DND-41 (cell line): ENCODE measurements around the gene SGCG.

Experiments used
- EZH2 ChIP-seq: IDR thresholded peaks from 3 replicates; pipeline ENCODE4 v1.6.1; 2012; ENCODE audit warnings: borderline replicate concordance, low read depth, mild to moderate bottlenecking, moderate library complexity, low read length, inconsistent platforms; ENCODE audit not compliant: severe bottlenecking
- TF ChIP-seq, protein P1 (sequence below): IDR thresholded peaks from 2 replicates; pipeline ENCODE4 v1.5.1; 2012; ENCODE audit warnings: borderline replicate concordance, low read length, moderate library complexity, mild to moderate bottlenecking; ENCODE audit not compliant: poor library complexity, severe bottlenecking; ENCODE audit errors: extremely low read depth

DNA sequence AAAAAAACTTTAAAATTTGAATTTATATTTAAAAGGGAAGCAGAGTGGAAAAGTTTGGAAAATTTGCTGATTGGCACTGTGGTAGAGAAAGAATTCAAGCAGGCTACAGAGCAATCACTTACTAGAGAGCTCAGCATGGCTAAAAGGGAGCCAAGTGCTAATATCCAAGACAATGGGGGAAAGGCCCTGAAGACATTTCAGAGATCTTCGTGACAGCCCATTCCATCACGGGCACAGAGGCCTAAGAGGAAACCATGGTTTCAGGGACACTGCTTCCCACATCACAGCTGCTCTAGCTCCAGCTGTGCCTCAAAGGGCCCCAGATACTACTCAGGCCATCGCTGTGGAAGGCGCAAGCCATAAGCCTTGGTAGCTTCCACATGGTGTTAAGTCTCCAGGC is 73.7 kb downstream of the SGCG start:
- TF ChIP-seq, protein P1, sequence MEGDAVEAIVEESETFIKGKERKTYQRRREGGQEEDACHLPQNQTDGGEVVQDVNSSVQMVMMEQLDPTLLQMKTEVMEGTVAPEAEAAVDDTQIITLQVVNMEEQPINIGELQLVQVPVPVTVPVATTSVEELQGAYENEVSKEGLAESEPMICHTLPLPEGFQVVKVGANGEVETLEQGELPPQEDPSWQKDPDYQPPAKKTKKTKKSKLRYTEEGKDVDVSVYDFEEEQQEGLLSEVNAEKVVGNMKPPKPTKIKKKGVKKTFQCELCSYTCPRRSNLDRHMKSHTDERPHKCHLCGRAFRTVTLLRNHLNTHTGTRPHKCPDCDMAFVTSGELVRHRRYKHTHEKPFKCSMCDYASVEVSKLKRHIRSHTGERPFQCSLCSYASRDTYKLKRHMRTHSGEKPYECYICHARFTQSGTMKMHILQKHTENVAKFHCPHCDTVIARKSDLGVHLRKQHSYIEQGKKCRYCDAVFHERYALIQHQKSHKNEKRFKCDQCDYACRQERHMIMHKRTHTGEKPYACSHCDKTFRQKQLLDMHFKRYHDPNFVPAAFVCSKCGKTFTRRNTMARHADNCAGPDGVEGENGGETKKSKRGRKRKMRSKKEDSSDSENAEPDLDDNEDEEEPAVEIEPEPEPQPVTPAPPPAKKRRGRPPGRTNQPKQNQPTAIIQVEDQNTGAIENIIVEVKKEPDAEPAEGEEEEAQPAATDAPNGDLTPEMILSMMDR = no peak
- no peak for TF ChIP-seq EZH2
